Right kidney (tissue), 1 donor: ENCODE results near the gene ARHGAP9.

Experiments
- DNase-seq: peaks from one replicate; pipeline ENCODE4 v3.0.0-alpha.2; 2016

The ARHGAP9 gene

GRCh38 chr12:57491393-57492280 lies 12.0 kb upstream of the ARHGAP9 start:
- DNase-seq = no peak

- no peak for DNase-seq
Observed at GRCh38 chr12:57490126-57490525, 10.5 kb upstream of the ARHGAP9 start.

GRCh38 chr12:57489157-57489641 lies 9.5 kb upstream of the ARHGAP9 start:
- no peak for DNase-seq

GRCh38 chr12:57488402-57489156 lies 8.9 kb upstream of the ARHGAP9 start:
- no peak for DNase-seq

GRCh38 chr12:57487597-57488401 lies 8.1 kb upstream of the ARHGAP9 start, which contains the start of gene MARS1:
Gene MARS1 (plus strand): TSS chr12:57488068. CDS start chr12:57488091, 23 bp downstream.
- DNase-seq = peak; percentile 67

GRCh38 chr12:57487055-57487596 lies 7.5 kb upstream of the ARHGAP9 start:
- no peak for DNase-seq

- DNase-seq = no peak
Observed at GRCh38 chr12:57485695-57486094, 6.0 kb upstream of the ARHGAP9 start.

GRCh38 chr12:57483466-57483865 lies 3.8 kb upstream of the ARHGAP9 start:
- no peak for DNase-seq

- DNase-seq = no peak
Observed at GRCh38 chr12:57481671-57482070, 2.0 kb upstream of the ARHGAP9 start.

GRCh38 chr12:57479043-57479375 lies 657 bp downstream of the ARHGAP9 start:
- no peak for DNase-seq

- DNase-seq = no peak
Observed at GRCh38 chr12:57477710-57478681, 1.7 kb downstream of the ARHGAP9 start.

- DNase-seq = no peak
Observed at GRCh38 chr12:57476993-57477709, 2.5 kb downstream of the ARHGAP9 start.

- peak; percentile 33 for DNase-seq
Observed at GRCh38 chr12:57476162-57476992, 3.3 kb downstream of the ARHGAP9 start.

GRCh38 chr12:57475271-57476161 lies 4.2 kb downstream of the ARHGAP9 start:
- DNase-seq = peak; percentile 73

- DNase-seq = no peak
Observed at GRCh38 chr12:57474862-57475261, 4.8 kb downstream of the ARHGAP9 start.

GRCh38 chr12:57474430-57474829 lies 5.2 kb downstream of the ARHGAP9 start:
- DNase-seq = no peak

GRCh38 chr12:57473886-57474285 lies 5.8 kb downstream of the ARHGAP9 start:
- DNase-seq = no peak

GRCh38 chr12:57473392-57473791 lies 6.3 kb downstream of the ARHGAP9 start:
- no peak for DNase-seq
